Peyer's patch (tissue), 4 donors: ENCODE measurements around the gene GAMT.
A peak's percentile ranks its signal among the peaks of the same experiment; 100 is the strongest.

Source experiments
- POLR2A ChIP-seq, 2 donors: fragments of 450-650 bp; IDR thresholded peaks; one replicate each; pipeline ENCODE4 v1.5.1; 2017; ENCODE audit warnings: antibody characterized with exemption in 2 of 2, mild to moderate bottlenecking in 2 of 2, moderate library complexity in 2 of 2
- TF ChIP-seq, protein P1 (sequence below), 6 experiments: fragments of 450-650 bp in 4 of 6; fragments of 200-600 bp in 2 of 6; sonication (generic) in 1 of 6; IDR thresholded peaks; one replicate each; pipeline ENCODE4 v1.5.1; 2017 to 2019; ENCODE audit warnings: antibody characterized with exemption in 6 of 6, mild to moderate bottlenecking in 3 of 6, moderate library complexity in 1 of 6

DNA sequence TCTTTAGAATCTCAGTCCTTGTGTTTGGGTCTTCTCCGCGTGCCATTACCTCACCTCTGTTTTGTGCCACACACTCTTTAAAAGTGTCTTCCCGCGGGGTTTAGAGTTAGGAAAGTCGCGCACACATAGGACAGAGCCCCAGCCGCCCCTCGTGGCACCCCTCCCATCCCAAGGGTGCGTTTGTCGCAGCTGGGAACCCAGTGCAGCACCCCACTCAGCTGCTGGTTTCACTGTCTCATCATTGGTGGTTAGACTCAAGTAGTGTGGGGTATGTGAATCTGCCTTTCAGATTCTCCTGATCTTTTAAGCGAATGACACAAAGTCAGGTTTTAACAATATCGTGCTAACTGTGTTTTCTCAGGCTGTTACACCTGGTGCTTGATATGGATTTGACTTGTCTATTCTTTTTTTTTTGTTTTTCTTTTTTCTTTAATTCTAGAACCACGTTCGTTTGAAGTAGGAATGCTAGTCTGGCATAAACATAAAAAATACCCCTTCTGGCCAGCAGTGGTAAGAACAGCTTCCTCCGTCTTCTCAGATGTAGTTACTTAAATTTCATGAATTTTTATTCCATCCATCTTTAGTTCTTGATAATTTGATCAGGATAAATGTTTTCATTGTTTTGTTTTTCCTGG lies 37.2 kb downstream of the GAMT start:
- TF ChIP-seq, protein P1, sequence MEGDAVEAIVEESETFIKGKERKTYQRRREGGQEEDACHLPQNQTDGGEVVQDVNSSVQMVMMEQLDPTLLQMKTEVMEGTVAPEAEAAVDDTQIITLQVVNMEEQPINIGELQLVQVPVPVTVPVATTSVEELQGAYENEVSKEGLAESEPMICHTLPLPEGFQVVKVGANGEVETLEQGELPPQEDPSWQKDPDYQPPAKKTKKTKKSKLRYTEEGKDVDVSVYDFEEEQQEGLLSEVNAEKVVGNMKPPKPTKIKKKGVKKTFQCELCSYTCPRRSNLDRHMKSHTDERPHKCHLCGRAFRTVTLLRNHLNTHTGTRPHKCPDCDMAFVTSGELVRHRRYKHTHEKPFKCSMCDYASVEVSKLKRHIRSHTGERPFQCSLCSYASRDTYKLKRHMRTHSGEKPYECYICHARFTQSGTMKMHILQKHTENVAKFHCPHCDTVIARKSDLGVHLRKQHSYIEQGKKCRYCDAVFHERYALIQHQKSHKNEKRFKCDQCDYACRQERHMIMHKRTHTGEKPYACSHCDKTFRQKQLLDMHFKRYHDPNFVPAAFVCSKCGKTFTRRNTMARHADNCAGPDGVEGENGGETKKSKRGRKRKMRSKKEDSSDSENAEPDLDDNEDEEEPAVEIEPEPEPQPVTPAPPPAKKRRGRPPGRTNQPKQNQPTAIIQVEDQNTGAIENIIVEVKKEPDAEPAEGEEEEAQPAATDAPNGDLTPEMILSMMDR (IDR thresholded peaks at IDR 0.05) = peak in 2 of 6 experiments; percentile 25 to 31
- no peak for TF ChIP-seq POLR2A (IDR thresholded peaks at IDR 0.05)
